GM12873 (cell line): ENCODE measurements around the gene FOXA3.

Experiments
- CTCF ChIP-seq: IDR thresholded peaks from 2 replicates; pipeline ENCODE4 v1.5.1; 2012; ENCODE audit warnings: low read depth, mild to moderate bottlenecking, moderate library complexity, low read length, control low read depth; ENCODE audit not compliant: insufficient read depth; ENCODE audit errors: missing control alignments

FOXA3 gene

GRCh38 chr19:45824531-45825262 lies 39.4 kb upstream of the FOXA3 start:
- TF ChIP-seq CTCF = no peak

- no peak for TF ChIP-seq CTCF
Observed at GRCh38 chr19:45825263-45825605, 38.9 kb upstream of the FOXA3 start.

- TF ChIP-seq CTCF = no peak
Observed at GRCh38 chr19:45825917-45826893, 37.9 kb upstream of the FOXA3 start.

GRCh38 chr19:45826934-45827333 lies 37.2 kb upstream of the FOXA3 start:
- no peak for TF ChIP-seq CTCF

- TF ChIP-seq CTCF = no peak
Observed at GRCh38 chr19:45827459-45828093, 36.5 kb upstream of the FOXA3 start.

GRCh38 chr19:45828523-45828922 lies 35.6 kb upstream of the FOXA3 start:
- no peak for TF ChIP-seq CTCF

GRCh38 chr19:45828945-45829344 lies 35.2 kb upstream of the FOXA3 start:
- no peak for TF ChIP-seq CTCF
